GM12878 (cell line): ENCODE results near the gene EFHC1. TPM values are rescaled to one million over a fixed set of nuclear protein-coding genes. Genes with fewer than 3 reads are reported as not detected.
A peak's percentile ranks its signal among the peaks of the same experiment; 100 is the strongest.

Experiments used
- ATAC-seq: fragments of 200-7000 bp; cut with Tn5 transposase; 3 replicates; pipeline ENCODE4 v1.9.1; 2020; ENCODE audit warnings: mild to moderate bottlenecking, moderate library complexity
- BruUV-seq: library from RNA; stranded (reverse); fragments of 400-500 nt; replicated peaks from 2 replicates; lab custom pipeline; 2021; lab: Mats Ljungman, UMichigan
- CTCF ChIA-PET: fragments of 300-600 bp; sonication (Branson Sonifier 250); formaldehyde crosslinking; extraction: SDS; loops from one replicate; lab custom pipeline; 2021; ENCODE audit warnings: inconsistent platforms; lab: Yijun Ruan, JAX
- POLR2A ChIA-PET: fragments of 350-600 bp; formaldehyde crosslinking; extraction: SDS; loops from one replicate; lab custom pipeline; 2021; ENCODE audit warnings: inconsistent platforms; lab: Charles Lee
- RAD21 ChIA-PET: fragments of 300-600 bp; sonication (Branson Sonifier 250); formaldehyde crosslinking; loops from one replicate; lab custom pipeline; 2023; ENCODE audit warnings: antibody characterized with exemption; ENCODE audit not compliant: unreplicated experiment; lab: Charles Lee
- SMC1A ChIA-PET: fragments of 300-600 bp; sonication (Branson Sonifier 250); formaldehyde crosslinking; loops from one replicate; lab custom pipeline; 2023; ENCODE audit not compliant: unreplicated experiment, uncharacterized antibody; lab: Charles Lee
- DNase-seq: peaks from one replicate; pipeline ENCODE4 v3.0.0-alpha.2; 2011; ENCODE audit warnings: low read depth, low spot score
- FAIRE-seq: peaks from 3 replicates; lab custom pipeline; 2011; peaks lifted over from hg19 to GRCh38; lab: Jason Lieb, UNC
- H2AFZ ChIP-seq: 2 replicates; pipeline ENCODE4 v1.6.0; 2011; ENCODE audit warnings: low read depth, low read length, control low read depth; ENCODE audit not compliant: control insufficient read depth
- H3K27ac ChIP-seq: 2 replicates; pipeline ENCODE4 v1.5.1; 2011; ENCODE audit warnings: control low read depth; ENCODE audit not compliant: control insufficient read depth, insufficient read depth
- H3K27me3 ChIP-seq, 2 experiments: replicated peaks in 1 of 2; 2 replicates each; pipeline versions ENCODE4 v1.6.0 to v1.6.1; 2011; ENCODE audit warnings: low read length in 1 of 2; ENCODE audit not compliant: control insufficient read depth in 2 of 2, insufficient read depth in 2 of 2
- H3K36me3 ChIP-seq, 2 experiments: 2 replicates each; pipeline ENCODE4 v1.5.1; 2011; ENCODE audit warnings: low read length in 1 of 2; ENCODE audit not compliant: control insufficient read depth in 2 of 2, insufficient read depth in 2 of 2
- H3K4me1 ChIP-seq: 2 replicates; pipeline ENCODE4 v1.6.1; 2011; ENCODE audit warnings: mild to moderate bottlenecking, low read length, moderate library complexity, mixed read lengths; ENCODE audit not compliant: control insufficient read depth, insufficient read depth
- H3K4me2 ChIP-seq: 2 replicates; pipeline ENCODE4 v1.6.0; 2011; ENCODE audit warnings: control low read depth; ENCODE audit not compliant: control insufficient read depth, insufficient read depth
- H3K4me3 ChIP-seq: fragments of 200-600 bp; sonication (generic); 2 replicates; pipeline ENCODE4 v1.5.1; 2016
- H3K79me2 ChIP-seq: 2 replicates; pipeline ENCODE4 v1.6.0; 2011; ENCODE audit warnings: low read length; ENCODE audit not compliant: control insufficient read depth, insufficient read depth
- H3K9ac ChIP-seq: 2 replicates; pipeline ENCODE4 v1.8.0; 2011; ENCODE audit warnings: low read length, control low read depth, mixed read lengths; ENCODE audit not compliant: control insufficient read depth, insufficient read depth
- H3K9me3 ChIP-seq: replicated peaks from 3 replicates; pipeline ENCODE4 v1.5.1; 2011; ENCODE audit warnings: mild to moderate bottlenecking, low read length; ENCODE audit not compliant: control insufficient read depth, insufficient read depth
- H4K20me1 ChIP-seq: 2 replicates; pipeline ENCODE4 v1.6.0; 2011; ENCODE audit not compliant: control insufficient read depth, insufficient read depth
- ATF3 ChIP-seq: IDR thresholded peaks from 2 replicates; pipeline ENCODE4 v1.6.1; 2011; ENCODE audit warnings: low read depth, mild to moderate bottlenecking, low read length, moderate library complexity, borderline replicate concordance; ENCODE audit errors: extremely low read depth
- BCLAF1 ChIP-seq: fragments of 450-650 bp; IDR thresholded peaks from 2 replicates; pipeline ENCODE4 v1.6.1; 2017; ENCODE audit warnings: antibody characterized with exemption, mild to moderate bottlenecking, moderate library complexity
- CHD1 ChIP-seq: IDR thresholded peaks from 2 replicates; pipeline ENCODE4 v1.6.1; 2012; ENCODE audit warnings: low read depth, low read length, improper control_type of control experiment
- HSF1 ChIP-seq: fragments of 150-350 bp; IDR thresholded peaks from 2 replicates; pipeline ENCODE4 v1.6.1; 2014; ENCODE audit warnings: mild to moderate bottlenecking, low read depth, low read length
- IKZF1 ChIP-seq: fragments of 450-650 bp; conservative IDR thresholded peaks from 2 replicates; pipeline ENCODE4 v1.6.1; 2017; ENCODE audit warnings: antibody characterized with exemption, mild to moderate bottlenecking
- MEF2A ChIP-seq: IDR thresholded peaks from 2 replicates; pipeline ENCODE4 v1.6.1; 2011; ENCODE audit warnings: low read depth, mild to moderate bottlenecking, low read length, moderate library complexity; ENCODE audit not compliant: insufficient read depth
- MLLT1 ChIP-seq: fragments of 450-650 bp; IDR thresholded peaks from 2 replicates; pipeline ENCODE4 v1.6.1; 2016; ENCODE audit warnings: mild to moderate bottlenecking
- NKRF ChIP-seq: fragments of 450-650 bp; conservative IDR thresholded peaks from 2 replicates; pipeline ENCODE4 v1.6.1; 2017; ENCODE audit warnings: mild to moderate bottlenecking, moderate library complexity
- WGBS: methylation state at CpG from one replicate; pipeline ENCODE4 v1.1.6; 2016; ENCODE audit warnings: low lambda C conversion rate; ENCODE audit not compliant: insufficient replicate concordance, insufficient coverage; ENCODE audit errors: missing lambda C conversion rate; 5-methylcytosine and 5-hydroxymethylcytosine counted together
- in situ Hi-C: fragments of 300-500 bp; cut with MboI; formaldehyde crosslinking; loops from 9 replicates; pipeline ENCODE4 v1.14.3; 2018; ENCODE audit warnings: mixed read lengths
- intact Hi-C: fragments of 100-400 bp; cut with micrococcal nuclease; formaldehyde crosslinking; loops from one replicate; pipeline ENCODE4 v1.14.2; 2022; ENCODE audit not compliant: unreplicated experiment
- polyA plus RNA-seq, 11 experiments: library from polyadenylated mRNA; depleted of rRNA in 4 of 11; unstranded in 6 of 11; stranded (reverse) in 5 of 11; fragments of >200 nt; fragmentation: Nextera tagmentation in 4 of 11; fragmentation: Illumina TruSeq in 1 of 11; extraction: Ambion mirVana in 4 of 11; extraction: Trizol in 1 of 11; gene quantifications; 1 replicate in 1 of 11; 2 replicates in 10 of 11; pipeline versions ENCODE4 v1.2.1 to v1.2.3, GENCODE V29; 2011 to 2016; ENCODE audit warnings: inconsistent platforms in 2 of 11, missing spikeins in 2 of 11, low read depth in 1 of 11
- total RNA-seq, 4 experiments: library from RNA; depleted of rRNA in 3 of 4; stranded (reverse); fragments of >200 nt in 3 of 4; fragmentation: Illumina TruSeq in 1 of 4; extraction: Trizol in 1 of 4; gene quantifications; 2 replicates each; pipeline versions ENCODE4 v1.2.1 to v1.2.3, GENCODE V29; 2013 to 2021

The EFHC1 gene
- total and polyA plus RNA-seq, 10 of the 15 experiments (the other 5 are each of a cell fraction or from before 2014, with no cell fraction given) = 5.5 to 14.5 (median 8.8) TPM

GRCh38 chr6:52497652-52498408 is 77.7 kb downstream of the EFHC1 start (continued):
- TF ChIP-seq IKZF1 (peak; percentile 71), ATF3 (0 out of 2 replicates have a peak, but pooled peaks have one; percentile 22), BCLAF1 (no peak), MEF2A (peak; percentile 97)

GRCh38 chr6:52498538-52499017 is 78.4 kb downstream of the EFHC1 start:
- Histone ChIP-seq H4K20me1 (no peaks in the 10 kb centered on the region), H3K9me3 (no peaks in the 10 kb centered on the region; the same call in 2 of the 3 replicates), H3K27me3 (no peaks in the 10 kb centered on the region), H3K9ac (peak overlapping the region; percentile 38), H3K79me2 (no peaks in the 10 kb centered on the region), H3K27ac (peak overlapping the region; percentile 96), H3K4me3 (peak overlapping the region; percentile 61; the same call in 1 of the 2 replicates), H3K4me1 (peaks cover 59% of the 10 kb centered on the region), H3K36me3 (peaks cover 2 to 5% of the 10 kb centered on the region in 2 experiments; a peak in 3 of 4 replicates), H3K4me2 (peak overlapping the region; percentile 63), H2AFZ (no peak overlapping the region; the same call in 1 of the 2 replicates)
- RAD21 ChIA-PET = interaction anchor here (1.0 to 11.6 kb wide), 13 partner anchors 12 to 214 kb away, joined by 3 to 124 read pairs (median 5); partner anchors contain the start of genes EFHC1, MCM3 and PAQR8
- CTCF ChIA-PET = interaction anchor here (0.7 to 4.1 kb wide), 20 partner anchors 9 to 164 kb away, joined by 3 to 38 read pairs (median 4); partner anchors contain the start of genes EFHC1 and TRAM2
- intact Hi-C loops (loop anchor here (1.0 to 5.0 kb wide), 5 partner anchors 39 to 216 kb away; partner anchors contain the start of genes EFHC1, MCM3 and TRAM2), in situ Hi-C loops (loop anchor here (5.0 kb wide), 2 partner anchors 81 to 196 kb away; no protein-coding TSS in a partner anchor)
- DNase-seq (peak; percentile 74), ATAC-seq (peak; percentile 71), FAIRE-seq (no peak)
- no TSS peak for BruUV-seq
- WGBS = 14% methylated on average over 11 of the region's 11 CpGs
- POLR2A ChIA-PET = interaction anchor here (1.2 to 3.5 kb wide), 5 partner anchors 9 to 79 kb away, joined by 3 to 16 read pairs (median 8); partner anchors contain the start of gene EFHC1
- SMC1A ChIA-PET = interaction anchor here (0.7 to 14.8 kb wide), 20 partner anchors 9 to 502 kb away, joined by 3 to 249 read pairs (median 5); partner anchors contain the start of genes EFHC1 and MCM3
- TF ChIP-seq HSF1 (no peak), CHD1 (no peak), MLLT1 (peak; percentile 39; the same call in 1 of the 2 replicates), MEF2A (peak; percentile 40; the same call in 1 of the 2 replicates), NKRF (no peak)
